ENCODE measurements around the gene CFD. TPM values are rescaled to one million over a fixed set of nuclear protein-coding genes. Genes with fewer than 3 reads are reported as not detected.

CFD gene
- total and polyA plus RNA-seq, 4 donors, result 90.8 to 227 (median 141) TPM

GRCh38 chr19:870314-870713, 10.8 kb downstream of the CFD start:
- no peak for DNase-seq
- peaks cover 0 to 20% (median 12%) of the 10 kb centered on the region in 5 donors for H3K4me1 ChIP-seq (ENCODE audit: control insufficient read depth in 5 of 5, insufficient read depth in 5 of 5, low read length in 5 of 5)
- H3K9ac ChIP-seq (ENCODE audit: insufficient read depth in 1 of 2, low read length in 2 of 2), result no peak overlapping the region
- peaks cover 0 to 48% (median 17%) of the 10 kb centered on the region in 4 donors for H3K36me3 ChIP-seq (ENCODE audit: control insufficient read depth in 4 of 4, insufficient read depth in 4 of 4, low read length in 4 of 4)
- no peaks in the 10 kb centered on the region for H3K9me3 ChIP-seq (ENCODE audit: control insufficient read depth in 4 of 4, insufficient read depth in 3 of 4, low read length in 3 of 4)
- no peaks in the 10 kb centered on the region for H3K27me3 ChIP-seq (ENCODE audit: control insufficient read depth in 3 of 3, insufficient read depth in 3 of 3, low read length in 2 of 3)
- 91 to 96% methylated on average over 8 of the region's 8 CpGs for WGBS, 2 donors
- peak overlapping the region in 1 of 2 donors; percentile 42 for H3K27ac ChIP-seq (ENCODE audit: low read depth in 1 of 2, low read length in 1 of 2)
- ATAC-seq (ENCODE audit: insufficient read depth, low FRiP score), result no peak
- no peak overlapping the region for H3K4me3 ChIP-seq
- TF ChIP-seq CTCF (IDR thresholded peaks at IDR 0.05; ENCODE audit: control extremely low read depth, extremely low read depth), result no peak

DNA sequence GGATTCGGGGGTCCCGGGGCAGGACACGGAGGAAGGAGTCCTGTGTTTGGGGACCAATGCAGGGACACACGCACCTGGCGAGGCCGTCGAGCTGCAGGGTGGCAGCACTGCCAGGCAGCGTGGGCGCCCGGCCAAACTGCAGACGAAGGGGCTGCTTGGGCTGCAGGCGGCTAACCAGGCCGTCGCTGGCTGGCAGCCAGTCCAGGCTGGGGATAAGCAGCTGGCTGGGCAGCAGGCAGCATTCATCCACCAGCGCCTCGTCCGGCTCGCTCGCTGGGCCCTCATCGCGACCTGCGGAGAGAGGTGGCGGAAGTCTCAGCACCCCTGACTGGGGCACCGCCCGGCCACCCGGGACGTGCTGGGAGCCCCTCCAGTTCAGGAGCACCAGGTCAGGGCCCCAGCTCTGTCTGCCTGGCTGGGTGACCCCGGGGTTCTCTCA, 11.5 kb downstream of the CFD start:
- H3K27ac ChIP-seq (ENCODE audit: low read depth in 1 of 2, low read length in 1 of 2), result no peak overlapping the region
- H3K9me3 ChIP-seq (ENCODE audit: control insufficient read depth in 4 of 4, insufficient read depth in 3 of 4, low read length in 3 of 4), result no peaks in the 10 kb centered on the region
- H3K9ac ChIP-seq (ENCODE audit: insufficient read depth in 1 of 2, low read length in 2 of 2), result no peak overlapping the region
- no peak for TF ChIP-seq CTCF (IDR thresholded peaks at IDR 0.05; ENCODE audit: control extremely low read depth, extremely low read depth)
- 79 to 85% methylated on average over 24 to 28 of the region's 28 CpGs for WGBS, 2 donors
- DNase-seq, result peak; percentile 80 to 90 (median 88)
- ATAC-seq (ENCODE audit: insufficient read depth, low FRiP score), result no peak
- H3K4me1 ChIP-seq (ENCODE audit: control insufficient read depth in 5 of 5, insufficient read depth in 5 of 5, low read length in 5 of 5), result peaks cover 0 to 20% (median 12%) of the 10 kb centered on the region in 5 donors
- peaks cover 0 to 55% (median 20%) of the 10 kb centered on the region in 4 donors for H3K36me3 ChIP-seq (ENCODE audit: control insufficient read depth in 4 of 4, insufficient read depth in 4 of 4, low read length in 4 of 4)
- no peaks in the 10 kb centered on the region for H3K27me3 ChIP-seq (ENCODE audit: control insufficient read depth in 3 of 3, insufficient read depth in 3 of 3, low read length in 2 of 3)
- no peak overlapping the region for H3K4me3 ChIP-seq

DNA sequence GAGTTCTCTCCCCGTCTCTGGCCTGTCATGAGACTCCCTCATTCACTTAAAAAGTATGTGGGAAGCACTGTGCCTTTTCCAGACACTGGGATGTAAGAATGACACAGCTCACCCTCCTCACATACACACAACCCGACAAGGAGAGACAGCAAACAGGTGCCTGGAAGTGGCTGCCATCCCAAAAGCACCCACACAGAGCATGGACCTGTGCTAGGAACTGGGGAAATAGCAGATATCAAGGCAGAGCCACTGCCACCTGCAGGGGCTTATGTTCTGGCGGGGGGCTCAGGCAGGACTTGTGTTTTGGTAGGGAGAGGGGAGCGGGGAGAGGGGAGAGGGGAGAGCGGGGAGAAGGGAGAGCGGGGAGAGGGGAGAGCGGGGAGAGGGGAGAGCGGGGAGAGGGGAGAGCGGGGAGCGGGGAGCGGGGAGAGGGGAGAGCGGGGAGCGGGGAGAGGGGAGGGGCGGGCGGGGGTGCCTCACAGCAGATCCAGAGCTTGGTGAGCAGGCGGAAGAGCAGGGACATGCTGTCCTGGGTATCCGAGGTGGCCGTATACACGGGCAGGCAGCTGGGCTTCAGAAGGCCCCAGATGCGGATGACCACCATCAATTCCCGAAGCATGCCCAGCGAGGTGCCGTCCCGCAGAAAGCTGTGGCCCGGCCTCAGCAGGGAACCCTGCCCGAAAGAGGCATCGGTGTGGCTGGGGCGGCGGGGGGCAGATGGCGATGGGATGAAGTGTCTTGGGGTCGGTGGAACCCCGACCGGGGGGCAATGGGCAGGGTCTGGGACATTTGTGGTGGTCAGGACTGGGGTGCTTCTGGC, 12.2 kb downstream of the CFD start:
- H3K9ac ChIP-seq (ENCODE audit: insufficient read depth in 1 of 2, low read length in 2 of 2), result no peak overlapping the region
- 90 to 93% methylated on average over 21 to 22 of the region's 33 CpGs for WGBS, 2 donors
- DNase-seq (peak in 1 of 3 donors; percentile 59), ATAC-seq (ENCODE audit: insufficient read depth, low FRiP score) (no peak)
- H3K4me1 ChIP-seq (ENCODE audit: control insufficient read depth in 5 of 5, insufficient read depth in 5 of 5, low read length in 5 of 5), result peaks cover 0 to 20% (median 12%) of the 10 kb centered on the region in 5 donors
- no peaks in the 10 kb centered on the region for H3K27me3 ChIP-seq (ENCODE audit: control insufficient read depth in 3 of 3, insufficient read depth in 3 of 3, low read length in 2 of 3)
- H3K4me3 ChIP-seq, result no peak overlapping the region
- TF ChIP-seq CTCF (IDR thresholded peaks at IDR 0.05; ENCODE audit: control extremely low read depth, extremely low read depth), result no peak
- peak overlapping the region in 1 of 2 donors; percentile 67 for H3K27ac ChIP-seq (ENCODE audit: low read depth in 1 of 2, low read length in 1 of 2)
- H3K9me3 ChIP-seq (ENCODE audit: control insufficient read depth in 4 of 4, insufficient read depth in 3 of 4, low read length in 3 of 4), result no peaks in the 10 kb centered on the region
- H3K36me3 ChIP-seq (ENCODE audit: control insufficient read depth in 4 of 4, insufficient read depth in 4 of 4, low read length in 4 of 4), result peaks cover 0 to 60% (median 22%) of the 10 kb centered on the region in 4 donors
